ENCODE results near the gene DIRAS1.

GRCh38 chr19:2694196-2694595 lies 27.0 kb downstream of the DIRAS1 start:
- TF ChIP-seq CTCF (IDR thresholded peaks at IDR 0.05 in 2 of 3, conservative IDR thresholded peaks at IDR 0.05 in 1 of 3; ENCODE audit: borderline replicate concordance in 1 of 3, insufficient read depth in 1 of 3, low read depth in 2 of 3, low read length in 2 of 3): no peak
- TF ChIP-seq POLR2AphosphoS5 (IDR thresholded peaks at IDR 0.05; ENCODE audit: low read depth, low read length): no peak
- TF ChIP-seq YY1 (IDR thresholded peaks at IDR 0.05; ENCODE audit: extremely low read depth, insufficient replicate concordance, low read depth, low read length): no peak
- TF ChIP-seq CEBPB (IDR thresholded peaks at IDR 0.05; ENCODE audit: low read depth): no peak
- no peak for TF ChIP-seq JUND (IDR thresholded peaks at IDR 0.05)
- TF ChIP-seq REST (IDR thresholded peaks at IDR 0.05; ENCODE audit: low read depth): no peak
